GM20431 (cell line): ENCODE measurements around the gene TJP3.

Experiments
- in situ Hi-C: fragments of 300-500 bp; cut with MseI, MboI; formaldehyde crosslinking; loops from one replicate; pipeline ENCODE4 v1.15.0; 2020; ENCODE audit warnings: low sequenced_read_pairs; ENCODE audit not compliant: unreplicated experiment

TJP3 gene

DNA sequence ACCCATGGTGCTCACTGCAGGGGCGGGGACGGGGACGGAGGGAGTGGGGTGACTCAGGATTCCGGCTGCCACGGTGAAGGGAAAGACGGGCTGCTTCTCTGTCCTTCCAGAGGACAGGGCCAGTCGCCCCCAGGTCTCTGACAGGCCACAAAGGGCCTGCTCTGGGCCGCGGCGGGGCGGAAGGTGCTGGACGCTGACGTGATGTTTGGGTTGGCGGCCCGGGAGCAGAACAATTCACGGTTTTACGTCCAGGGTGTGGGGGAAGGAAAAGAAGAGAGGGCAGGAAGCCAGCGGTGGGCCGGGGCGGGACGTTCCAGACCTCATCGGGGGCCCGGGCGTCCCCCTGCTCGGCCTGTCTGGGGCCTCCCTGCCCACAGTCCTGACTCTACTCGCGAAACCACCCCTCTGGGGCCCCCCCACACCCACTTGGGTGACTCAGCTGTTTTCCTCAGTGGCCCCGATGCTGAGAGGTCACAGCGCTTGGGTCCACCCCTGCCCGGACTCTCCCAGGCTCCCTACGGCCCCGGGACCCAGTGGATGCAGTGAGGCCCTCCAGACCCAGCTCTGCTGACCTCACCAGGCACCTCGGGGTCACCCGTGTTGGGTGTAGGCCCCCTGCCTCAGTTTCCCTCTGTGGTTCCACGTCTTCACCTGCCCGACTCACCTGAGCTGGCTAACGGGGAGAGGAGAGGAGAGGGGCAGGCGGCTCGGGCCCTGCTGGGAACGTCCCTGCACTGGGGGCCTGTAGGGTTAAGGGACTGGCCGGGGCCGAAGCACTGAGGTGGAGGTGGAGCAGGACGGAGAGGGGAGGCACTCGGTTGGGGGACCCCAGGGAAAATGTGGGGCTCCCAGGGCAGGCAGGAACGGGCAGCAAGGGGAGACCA lies 37.1 kb upstream of the TJP3 start:
- in situ Hi-C loops: no loop called here

DNA sequence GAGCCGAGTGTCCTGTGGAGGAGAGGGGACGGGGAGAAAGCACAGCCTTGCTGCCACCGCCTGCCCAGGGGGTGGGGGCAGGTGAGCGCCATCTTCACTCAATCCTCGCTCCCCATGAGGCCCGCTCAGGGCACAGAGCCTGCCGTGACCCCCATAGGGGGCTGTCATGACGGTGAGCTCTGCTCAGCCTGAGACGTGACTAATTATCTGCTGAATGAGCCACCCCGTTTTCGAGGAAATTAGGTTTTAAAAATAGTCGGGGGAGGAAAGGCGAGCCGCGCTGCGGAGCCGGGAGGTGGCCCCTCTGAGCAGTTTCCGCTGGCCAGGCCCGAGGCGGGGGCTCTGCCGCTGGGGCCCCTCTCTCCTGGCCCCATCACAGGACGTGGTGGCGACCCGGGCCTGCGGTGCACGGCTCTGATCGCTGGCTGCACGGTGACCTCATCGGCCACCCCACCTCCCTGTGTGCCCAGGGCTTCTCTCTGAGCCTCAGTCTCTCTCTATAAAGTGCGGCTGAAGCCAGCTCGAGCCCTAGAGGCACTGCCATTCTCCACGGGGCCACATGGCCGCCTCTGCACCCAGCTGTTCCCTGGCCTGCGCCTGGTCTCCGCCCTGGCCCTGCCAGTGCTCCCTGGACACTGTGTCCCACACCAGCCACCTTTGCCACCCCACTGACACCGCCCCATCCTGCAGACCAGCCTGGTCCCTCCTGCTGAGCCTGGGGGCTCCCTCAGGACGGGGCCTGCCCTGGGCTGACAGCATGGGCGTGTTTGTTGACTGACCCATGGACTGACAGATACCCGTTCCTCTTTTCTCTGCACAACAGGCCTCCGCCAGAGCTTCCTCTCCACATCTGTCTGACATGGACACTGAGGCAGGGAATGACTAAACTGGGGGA lies 36.3 kb upstream of the TJP3 start:
- in situ Hi-C loops: no loop called here

DNA sequence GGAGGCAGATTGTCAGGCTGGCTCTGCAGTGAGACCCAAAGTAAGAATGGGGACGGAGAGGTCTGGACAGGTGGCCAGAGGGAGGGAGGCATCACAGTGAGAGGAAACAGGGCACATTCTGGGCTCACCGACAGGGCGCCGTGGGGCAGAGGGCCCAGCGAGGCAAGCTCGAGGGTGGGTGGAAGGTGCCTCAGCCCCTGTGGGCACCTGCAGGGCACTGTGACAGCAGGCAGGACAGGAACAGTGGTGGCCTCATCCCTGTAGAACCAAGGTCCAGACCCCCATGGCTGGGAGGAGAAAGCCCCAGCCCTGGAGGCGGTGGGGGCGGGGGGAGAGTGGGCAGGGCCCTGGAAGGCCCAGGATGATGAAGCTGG lies 35.6 kb upstream of the TJP3 start:
- in situ Hi-C loops: no loop called here

DNA sequence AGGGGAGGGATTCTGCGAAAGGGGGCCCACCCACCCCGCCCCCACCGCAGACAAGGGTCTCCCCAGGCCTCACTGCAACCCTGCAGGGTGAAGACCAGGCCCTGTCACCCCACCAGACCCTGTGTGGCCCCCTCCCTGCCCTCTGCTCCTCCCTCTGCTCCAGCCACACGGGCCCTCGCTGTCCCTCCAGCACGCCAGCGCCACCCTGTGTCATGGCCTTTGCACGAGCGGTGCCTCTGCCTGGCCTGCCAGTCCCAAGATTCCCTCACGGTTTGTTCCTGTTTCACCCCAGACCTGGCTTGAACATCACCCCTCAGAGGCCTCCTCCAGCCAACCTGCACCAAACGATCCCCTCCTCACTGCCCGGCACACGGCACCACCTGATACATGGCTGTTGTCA lies 35.2 kb upstream of the TJP3 start:
- in situ Hi-C loops: no loop called here

DNA sequence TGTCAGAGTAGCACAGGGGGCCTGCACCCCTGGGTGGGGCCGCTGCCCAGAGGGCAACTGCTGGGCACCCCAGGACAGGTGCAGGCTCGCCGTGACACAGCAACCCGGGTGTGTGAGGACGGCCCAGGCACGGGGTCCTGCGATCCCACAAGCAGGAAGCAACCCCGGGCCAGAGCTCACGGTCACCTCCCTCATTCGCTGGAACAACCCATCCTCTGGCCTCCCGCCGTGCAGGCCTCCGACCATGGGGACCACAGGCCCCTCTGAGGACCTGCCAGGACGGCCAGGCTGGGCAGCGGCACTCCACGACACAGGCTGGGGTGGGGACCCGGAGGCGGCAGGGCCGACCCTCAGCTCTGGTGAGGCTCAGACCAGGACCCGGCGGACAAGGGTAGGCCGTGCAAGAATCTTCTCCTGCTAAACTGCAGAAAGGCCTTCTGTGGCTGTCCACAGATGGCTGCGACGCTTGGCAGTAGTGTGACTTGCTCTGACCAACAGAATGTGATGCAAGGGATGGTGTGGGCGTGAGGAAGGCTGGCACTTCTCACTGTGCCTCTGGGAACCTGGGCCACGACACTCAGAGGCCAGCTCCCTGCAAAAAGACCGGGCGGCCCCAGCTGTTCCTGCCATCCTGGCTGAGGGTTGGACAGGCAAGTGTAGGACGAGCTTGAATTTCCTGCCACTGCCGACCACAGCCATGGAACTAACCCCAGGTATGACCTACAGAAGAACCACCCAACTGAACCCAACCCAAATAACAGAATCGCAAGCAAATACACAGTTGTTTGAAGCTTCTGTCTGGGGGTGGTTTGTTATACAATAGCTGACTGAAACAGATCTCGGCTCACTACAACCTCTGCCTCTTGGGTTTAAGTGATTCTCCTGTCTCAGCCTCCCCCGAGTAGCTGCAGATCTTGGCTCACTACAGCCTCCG lies 34.4 kb upstream of the TJP3 start:
- in situ Hi-C loops: no loop called here

DNA sequence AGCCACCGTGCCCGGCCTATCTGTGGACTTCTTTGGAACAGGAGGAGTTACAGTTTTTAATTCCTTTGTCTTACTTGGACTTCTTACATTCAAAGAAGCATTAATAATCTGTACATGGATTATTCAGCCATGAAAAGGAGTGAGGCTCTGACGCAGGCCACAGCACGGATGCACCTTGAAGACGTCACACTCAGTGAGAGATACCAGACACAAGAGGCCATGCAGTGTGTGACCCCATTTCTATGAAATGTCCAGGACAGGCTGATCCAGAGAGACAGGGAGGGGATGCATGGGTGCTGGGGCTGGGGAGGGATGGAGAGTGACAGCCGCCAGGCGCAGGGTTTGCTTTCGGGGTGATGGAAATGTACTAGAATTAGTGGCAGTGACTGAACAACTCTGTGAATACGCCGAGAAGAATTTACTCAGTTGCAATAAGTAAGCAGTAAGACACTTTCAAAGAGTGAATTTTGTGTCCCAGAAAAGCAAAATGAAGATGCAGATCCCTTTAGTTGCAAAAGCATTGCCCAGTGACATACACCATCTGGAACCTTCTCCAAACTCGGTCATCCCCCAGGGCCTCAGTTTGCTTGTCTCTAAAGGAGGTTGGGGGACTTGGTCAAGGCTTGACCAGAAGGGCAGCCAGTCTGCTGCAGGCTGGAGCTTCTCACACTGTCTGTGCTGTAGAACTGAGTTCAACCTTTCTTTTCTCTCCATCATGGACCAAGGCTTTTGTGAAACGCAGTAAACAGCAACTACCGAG lies 33.2 kb upstream of the TJP3 start:
- in situ Hi-C loops: no loop called here

DNA sequence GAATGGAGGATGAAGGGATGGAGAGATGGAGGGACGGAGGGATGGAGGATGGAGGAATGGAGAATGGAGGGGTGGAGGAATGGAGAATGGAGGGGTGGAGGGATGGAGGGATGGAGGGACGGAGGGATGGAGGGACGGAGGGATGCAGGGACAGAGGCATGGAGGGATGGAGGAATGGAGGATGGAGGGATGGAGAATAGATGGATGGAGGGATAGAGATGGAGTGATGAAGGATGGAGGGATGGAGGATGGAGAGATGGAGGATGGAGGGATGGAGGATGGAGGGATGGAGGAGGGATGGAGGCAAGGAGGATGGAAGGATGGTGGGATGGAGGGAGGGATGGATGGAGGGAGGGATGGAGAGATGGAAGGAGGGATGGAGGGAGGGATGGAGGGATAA lies 30.0 kb upstream of the TJP3 start:
- in situ Hi-C loops: no loop called here

DNA sequence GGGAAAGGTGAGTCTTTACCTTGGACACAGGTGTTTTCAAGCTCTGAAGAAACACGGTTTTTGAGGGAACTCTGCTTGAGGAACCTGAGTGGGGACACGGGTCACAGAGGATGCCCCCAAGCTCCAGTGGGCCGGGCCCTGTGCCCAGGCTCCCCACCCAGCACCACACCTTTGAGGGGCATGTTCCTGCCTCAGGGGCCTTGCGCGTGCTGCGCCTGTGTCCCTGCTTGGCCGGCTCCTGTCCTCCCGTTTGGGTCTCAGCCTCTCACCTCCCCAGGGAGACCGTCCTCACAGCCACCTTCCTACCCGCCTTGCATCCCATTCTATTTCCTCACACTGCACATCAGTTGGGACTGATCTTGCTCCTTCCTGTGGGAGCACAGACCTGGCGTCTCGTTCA lies 29.0 kb upstream of the TJP3 start:
- in situ Hi-C loops: no loop called here

DNA sequence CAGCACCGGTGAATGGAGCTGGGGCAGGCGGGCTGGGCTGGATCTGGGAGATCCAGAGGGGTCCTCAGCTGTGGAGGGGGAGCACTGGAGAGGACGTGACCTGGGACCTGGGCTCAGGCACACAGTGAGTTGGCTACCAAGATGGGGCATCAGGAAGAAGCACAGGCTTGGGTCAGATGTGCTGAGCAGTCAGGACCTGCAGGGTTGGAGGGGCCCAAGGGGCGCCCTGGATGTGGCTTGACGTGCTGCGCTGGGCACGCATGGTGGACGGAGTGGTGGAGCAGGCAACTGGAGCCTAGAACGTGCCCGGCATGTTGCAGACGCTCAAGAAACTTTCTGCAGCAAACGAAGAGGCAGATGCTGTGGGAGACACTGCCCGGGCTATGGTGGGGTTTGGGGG lies 28.6 kb upstream of the TJP3 start:
- in situ Hi-C loops: no loop called here

DNA sequence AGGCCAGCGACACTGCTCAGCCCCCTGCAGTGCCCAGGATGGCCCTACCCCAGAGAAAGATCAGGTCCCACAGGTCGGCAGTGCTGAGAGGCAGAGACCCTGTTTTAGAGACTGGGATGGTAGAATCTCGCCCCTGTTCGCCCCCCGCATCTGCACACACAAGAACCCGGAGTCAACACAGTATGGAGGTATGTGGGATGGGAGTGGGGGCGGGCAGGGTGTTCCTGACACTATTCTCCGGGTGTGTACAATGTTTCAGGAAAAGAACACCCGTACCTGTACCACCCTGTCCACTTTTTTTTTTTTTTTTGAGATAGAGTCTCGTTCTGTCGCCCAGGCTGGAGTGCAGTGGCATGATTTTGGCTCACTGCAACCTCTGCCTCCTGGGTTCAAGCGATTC lies 27.2 kb upstream of the TJP3 start:
- in situ Hi-C loops: no loop called here

DNA sequence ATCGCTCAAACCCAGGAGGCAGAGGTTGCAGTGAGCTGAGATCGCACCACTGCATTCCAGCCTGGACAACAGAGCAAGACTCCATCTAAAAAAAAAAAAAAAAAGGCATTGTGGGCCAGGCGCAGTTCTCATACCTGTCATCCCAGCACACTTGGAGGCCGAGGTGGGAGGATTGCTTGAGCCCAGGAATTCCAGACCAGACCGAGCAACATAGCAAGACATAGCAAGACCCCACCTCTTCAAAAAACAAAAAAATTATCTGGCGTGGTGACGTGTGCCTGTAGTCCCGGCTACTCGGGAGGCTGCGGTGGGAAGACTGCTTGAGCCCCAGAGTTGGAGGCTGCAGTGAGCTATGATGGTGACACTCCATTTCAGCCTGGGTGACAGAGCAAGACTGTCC lies 25.9 kb upstream of the TJP3 start:
- in situ Hi-C loops: no loop called here

DNA sequence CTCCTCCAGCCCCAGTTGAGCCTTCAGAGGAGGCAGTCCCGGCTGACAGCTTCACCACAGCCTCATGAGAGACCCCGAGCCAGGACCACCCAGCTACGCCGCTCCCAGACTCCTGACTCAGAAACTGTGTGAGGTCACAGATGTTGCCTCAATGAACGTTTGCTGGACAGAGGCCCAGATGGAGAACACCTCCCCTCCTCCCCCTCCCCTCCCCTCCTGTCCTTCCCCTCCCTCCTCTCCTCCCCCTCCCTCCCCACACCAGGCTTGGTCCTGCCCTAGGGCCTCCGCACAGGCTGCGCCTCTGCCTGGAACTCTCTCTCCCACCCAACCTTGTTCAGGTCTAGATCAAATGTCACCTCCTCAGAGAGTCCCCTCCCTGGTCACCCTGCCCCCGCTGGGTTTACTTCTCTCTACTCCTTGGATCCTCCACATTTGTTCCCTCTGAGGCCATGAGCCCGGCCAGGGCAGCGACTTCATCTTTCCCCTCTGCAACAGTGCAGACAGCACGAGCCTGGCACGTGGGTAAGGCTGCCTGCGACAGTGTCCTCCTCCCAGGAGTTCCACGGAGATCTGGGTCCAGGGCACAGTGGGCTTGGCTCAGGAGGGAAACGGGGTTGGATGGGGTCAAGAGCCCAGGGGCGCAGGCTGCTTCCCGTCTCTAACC lies 25.3 kb upstream of the TJP3 start:
- in situ Hi-C loops: no loop called here

DNA sequence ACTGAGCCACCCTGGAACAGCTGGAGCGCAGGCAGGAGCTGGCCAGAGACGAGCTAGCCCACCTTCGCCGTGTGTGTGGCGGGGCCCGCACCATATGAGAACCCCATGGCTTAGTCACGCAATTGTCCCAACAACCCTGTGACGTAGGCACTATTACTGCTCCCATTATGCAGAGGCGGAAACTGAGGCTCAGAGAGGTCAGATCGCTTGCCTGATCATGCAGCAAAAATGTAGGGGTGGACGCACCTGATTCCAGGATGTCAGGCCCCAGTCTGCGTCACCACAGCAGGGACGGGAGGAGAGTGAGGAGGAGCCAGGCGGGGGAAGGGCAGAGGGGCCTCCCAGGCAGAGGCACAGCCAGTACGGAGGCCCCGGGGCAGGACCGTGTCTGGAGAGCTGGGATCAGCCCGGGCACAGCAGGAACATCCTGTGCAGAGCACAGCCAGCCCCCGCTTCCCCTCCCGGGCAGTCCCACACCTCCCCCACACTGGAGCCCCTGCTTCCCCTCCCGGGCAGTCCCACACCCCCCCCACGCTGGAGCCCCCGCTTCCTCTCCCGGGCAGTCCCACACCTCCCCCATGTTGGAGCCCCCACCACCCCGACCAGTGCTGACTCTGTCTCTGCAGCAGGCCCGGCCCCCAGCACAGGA lies 24.7 kb upstream of the TJP3 start:
- in situ Hi-C loops: no loop called here

DNA sequence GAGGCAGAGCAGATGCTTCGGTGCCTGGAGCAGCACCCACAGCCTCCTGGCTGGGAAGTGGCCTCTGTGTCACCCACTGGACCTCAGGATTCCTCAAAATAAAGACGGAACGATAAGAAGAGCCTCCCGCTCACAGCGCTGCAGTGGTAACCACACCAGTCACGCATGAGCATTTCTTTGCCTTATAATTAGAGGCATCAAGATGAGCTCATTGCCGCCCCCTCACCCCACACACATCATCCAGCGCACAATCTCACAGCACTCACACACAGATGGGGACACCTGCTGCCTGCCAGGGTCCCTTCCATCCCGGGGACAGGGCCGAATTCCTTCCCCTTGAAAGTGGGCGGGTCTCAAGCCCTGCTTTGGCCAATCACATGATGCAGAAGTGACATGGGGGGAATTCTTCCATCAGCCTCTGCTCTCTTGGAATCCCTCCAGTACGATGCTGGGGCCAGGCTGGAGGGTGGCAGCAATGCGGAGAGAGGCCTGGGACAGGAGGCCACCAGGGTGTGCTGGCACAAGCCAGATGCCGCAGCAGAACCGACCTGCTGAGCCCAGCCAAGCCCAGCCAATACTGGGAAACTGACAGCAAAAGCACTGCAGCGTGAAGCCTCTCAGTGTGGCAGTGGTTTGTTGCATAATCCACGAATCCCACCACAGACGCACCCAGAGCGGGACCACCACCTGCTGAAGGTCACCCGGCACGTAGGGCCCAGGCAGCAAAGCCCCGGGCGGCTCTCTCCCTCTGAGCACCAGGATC lies 23.9 kb upstream of the TJP3 start:
- in situ Hi-C loops: no loop called here

DNA sequence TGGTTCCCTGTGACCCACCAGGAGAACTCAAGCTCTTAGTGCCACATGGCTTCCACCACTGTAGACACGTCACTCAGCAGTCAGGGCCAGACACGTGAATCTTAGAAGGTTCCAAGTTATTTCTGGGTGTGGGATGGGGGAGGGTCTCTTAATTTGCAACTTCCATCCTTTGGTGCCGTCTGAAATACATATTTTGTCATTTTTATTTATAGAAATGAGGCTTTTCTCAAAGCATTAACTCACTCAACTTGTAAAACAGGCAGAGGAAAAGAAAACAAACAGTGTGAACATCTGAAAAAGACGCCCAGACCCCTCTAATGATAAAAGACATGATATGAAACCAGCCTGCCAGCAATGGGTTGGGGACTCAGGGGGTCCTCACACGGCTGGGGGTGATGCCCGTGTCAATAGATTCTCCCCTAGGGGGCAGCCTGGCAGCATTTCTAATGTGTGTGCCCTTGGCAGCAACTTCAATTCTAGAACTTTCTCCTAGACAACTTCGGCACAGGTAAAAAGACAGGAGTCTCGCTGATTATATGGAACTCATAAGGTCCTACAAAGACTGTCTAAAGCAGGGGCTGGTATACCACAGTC lies 23.3 kb upstream of the TJP3 start:
- in situ Hi-C loops: no loop called here

DNA sequence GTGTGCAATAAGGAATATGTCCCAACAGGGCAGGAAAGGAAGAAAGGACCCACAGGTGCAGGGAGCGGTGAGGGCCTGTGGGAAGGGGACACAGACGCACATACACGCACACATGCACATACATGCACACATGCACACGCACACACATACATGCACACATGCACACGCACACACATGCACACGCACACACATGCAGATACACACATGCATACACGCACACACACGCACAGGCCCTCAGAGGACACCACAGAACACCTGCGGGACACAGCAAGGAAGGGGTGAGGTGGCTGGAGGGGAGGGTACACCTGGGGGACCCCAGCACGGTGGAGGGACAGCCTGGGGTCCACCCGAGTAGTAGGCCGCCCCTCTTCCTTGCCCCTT lies 20.8 kb upstream of the TJP3 start:
- in situ Hi-C loops: no loop called here
